Measurements from ENCODE around the gene CACNA2D2.

Gene CACNA2D2

DNA sequence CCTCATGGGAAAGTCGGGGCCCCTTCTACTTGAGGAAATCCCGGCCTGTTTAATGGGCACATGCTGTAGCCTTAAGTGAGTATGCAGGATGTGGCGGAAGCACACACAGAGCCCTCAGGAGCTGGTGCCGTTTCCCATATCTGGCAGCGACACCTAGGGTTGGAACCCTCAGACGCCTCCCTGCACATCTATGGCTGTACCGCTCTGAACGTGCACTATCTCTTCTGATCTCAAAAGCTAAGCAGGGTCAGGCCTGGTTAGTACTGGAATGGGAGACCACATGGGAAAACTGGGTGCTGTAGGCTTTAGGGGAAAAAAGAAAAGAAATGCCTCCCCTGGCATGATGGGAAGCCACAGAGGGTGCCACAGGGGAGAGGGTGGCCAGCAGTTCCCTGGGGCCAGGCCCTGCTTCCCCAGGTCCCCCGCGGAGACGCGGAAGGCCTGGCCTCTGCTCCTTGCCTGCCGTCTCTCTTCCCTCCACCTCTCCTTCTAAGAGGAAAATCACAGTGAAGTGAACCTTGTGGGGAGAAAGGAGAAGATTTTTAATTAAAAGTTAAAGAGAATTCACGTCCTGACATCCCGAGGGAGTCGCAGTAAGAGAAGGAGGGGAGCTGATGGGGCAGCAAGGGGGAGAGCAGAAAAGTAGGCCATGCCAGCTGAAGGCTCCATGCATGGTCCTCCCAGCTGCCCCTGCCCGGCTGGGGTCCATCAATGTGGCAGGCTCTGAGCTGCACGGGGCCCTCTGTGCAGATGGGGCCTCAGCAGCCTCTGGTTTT lies 83.7 kb downstream of the CACNA2D2 start:
- DNase-seq: no peak

DNA sequence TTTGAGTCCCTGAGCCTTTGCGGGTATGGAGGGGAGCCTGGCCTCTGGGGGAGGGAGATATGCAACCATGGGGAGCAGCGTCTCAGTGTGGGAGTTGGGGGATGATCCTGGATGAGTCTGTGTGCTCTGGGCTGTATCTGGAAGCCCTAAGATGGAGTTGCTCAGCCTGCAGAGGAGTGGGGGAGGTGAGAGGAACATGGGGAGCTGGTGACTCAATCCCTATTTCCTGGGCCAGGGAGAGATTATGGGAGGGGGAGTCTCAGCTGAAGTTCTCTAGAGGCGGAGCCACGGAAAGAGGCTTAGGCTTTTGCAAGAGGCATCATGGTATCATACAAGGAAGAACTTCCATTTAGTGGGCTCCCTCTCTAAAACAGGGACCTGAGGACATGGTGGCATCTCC lies 84.6 kb downstream of the CACNA2D2 start:
- DNase-seq: no peak

DNA sequence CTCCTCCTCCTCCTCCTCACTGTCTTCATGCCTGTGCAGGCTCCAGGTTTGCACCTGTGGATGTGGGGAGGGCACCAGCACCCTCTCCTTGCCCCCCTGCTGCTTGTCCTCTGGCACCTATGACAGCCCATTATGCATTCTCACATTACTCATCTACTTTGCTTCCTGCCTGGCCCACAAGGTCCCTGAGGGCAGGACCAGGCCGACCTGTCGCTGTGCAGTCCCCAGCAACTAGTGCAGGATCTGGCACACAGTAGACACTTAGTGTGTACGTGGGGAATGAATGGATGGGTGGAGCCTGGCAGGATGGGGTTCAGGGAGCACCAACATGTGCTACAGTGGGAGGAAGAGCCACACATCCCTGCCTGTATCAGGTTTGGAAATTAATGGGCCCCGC lies 85.8 kb downstream of the CACNA2D2 start:
- DNase-seq: no peak

GRCh38 chr3:50416736-50417636 lies 86.4 kb downstream of the CACNA2D2 start:
- DNase-seq: no peak

- no peak for DNase-seq
Observed at GRCh38 chr3:50415816-50416215, 87.6 kb downstream of the CACNA2D2 start.

DNA sequence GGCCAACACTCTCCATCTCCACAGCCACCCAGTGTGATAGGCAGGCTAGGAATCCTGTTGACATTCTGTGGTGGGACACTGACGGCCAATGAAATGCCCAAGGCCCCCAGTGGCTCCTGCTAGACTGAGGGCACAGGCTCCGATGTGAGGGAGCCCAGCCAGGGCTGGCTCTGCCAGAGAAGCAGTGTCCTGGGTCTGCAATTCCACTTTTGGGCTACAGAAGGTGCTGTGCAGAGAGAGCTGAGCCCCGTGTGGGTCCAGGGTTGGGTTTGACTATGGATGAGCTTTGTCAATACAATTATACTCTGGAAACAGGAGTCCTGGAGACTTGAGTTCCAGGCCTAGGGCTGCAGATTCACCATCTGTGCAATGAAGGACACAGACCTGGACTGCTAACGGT lies 88.4 kb downstream of the CACNA2D2 start:
- no peak for DNase-seq

- no peak for DNase-seq
Observed at GRCh38 chr3:50414616-50415015, 88.8 kb downstream of the CACNA2D2 start.

- no peak for DNase-seq
Observed at GRCh38 chr3:50412231-50412754, 91.1 kb downstream of the CACNA2D2 start.

GRCh38 chr3:50411229-50411628 lies 92.2 kb downstream of the CACNA2D2 start:
- DNase-seq: no peak

DNA sequence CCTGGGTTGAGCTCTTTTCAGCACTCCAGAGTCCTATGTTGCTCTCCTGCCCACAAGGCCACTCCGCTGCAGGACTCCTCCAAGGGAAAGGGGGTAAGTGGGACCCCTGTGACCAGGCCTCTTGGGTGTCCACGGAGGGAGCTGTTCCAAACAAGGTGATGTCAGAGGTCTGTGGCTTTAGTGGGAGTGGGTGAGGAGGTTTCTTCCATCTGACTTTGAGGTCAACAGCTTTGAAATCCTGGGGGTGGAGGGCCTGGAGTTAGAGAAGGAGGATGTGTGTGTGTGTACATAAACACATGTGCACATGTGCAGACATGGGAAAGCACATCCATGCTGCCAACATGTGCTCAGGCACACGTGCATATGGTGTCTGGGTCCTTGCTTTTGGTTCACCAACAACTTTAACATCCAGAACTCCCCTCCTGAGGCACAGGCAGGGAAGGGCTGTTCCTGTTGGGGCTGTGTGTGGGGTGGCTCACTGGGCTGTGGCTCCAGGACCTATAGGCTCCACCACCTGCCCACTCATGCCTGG lies 92.8 kb downstream of the CACNA2D2 start:
- no peak for DNase-seq

- DNase-seq: no peak
Observed at GRCh38 chr3:50410185-50410584, 93.2 kb downstream of the CACNA2D2 start.

GRCh38 chr3:50408443-50408944 lies 94.9 kb downstream of the CACNA2D2 start:
- no peak for DNase-seq

DNA sequence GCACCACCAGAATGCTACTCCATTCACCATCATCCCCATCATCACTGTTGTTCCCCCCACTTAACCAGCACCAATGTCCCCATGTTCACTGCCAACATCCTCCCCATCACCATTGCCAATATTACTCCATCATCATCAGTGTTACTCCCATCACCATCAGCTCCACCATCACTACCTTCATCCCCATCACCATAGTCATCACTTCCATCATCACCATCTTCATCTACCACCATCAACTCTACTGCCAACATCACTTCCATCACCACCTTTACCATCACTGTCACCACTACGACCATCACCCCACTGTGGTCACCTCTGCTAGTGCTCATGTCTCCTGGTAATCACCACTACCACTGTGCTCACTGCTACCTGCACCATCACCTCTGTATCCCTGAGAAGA lies 96.9 kb downstream of the CACNA2D2 start:
- DNase-seq: no peak

DNA sequence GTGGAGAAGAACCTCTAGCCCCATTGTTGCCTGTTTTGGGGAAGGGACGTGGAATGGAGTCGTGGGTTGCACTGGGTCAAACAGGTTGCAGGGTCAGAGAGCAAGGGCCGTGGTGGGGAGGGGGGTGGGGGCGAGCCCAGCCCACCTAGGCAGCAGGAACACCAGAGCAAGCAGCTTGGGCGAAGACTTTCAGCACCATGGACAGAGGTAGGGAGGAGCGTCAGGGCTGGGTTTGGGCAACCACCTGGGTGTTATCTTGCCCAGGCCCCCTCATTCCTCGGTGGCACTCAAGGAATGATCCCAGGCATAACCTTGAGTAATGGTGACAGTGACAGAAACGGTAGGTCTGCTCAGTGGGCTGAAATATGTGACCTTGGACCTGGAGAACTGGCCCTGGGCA lies 98.2 kb downstream of the CACNA2D2 start:
- DNase-seq: peak; percentile 13

GRCh38 chr3:50401978-50402595 lies 101.3 kb downstream of the CACNA2D2 start:
- no peak for DNase-seq

DNA sequence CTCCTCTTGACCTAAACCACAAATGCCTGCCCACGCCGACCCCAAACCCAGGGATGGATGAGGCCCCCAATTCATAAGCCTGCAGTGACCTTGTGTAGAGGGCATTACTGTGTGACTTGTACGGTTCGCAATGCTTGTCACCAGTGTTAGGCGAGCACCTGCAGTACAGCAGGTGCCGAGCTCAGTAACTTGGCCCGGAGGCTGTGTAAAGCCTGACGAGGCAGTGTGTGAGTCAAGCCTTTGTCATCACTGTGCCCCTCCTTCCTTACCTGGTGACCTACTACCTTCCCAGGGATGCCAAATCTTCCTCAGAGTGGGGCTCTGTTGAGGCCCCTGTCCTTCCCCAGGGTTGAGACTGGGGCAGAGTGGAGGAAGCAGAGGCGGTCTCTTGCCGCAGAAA lies 106.9 kb downstream of the CACNA2D2 start:
- no peak for DNase-seq

DNA sequence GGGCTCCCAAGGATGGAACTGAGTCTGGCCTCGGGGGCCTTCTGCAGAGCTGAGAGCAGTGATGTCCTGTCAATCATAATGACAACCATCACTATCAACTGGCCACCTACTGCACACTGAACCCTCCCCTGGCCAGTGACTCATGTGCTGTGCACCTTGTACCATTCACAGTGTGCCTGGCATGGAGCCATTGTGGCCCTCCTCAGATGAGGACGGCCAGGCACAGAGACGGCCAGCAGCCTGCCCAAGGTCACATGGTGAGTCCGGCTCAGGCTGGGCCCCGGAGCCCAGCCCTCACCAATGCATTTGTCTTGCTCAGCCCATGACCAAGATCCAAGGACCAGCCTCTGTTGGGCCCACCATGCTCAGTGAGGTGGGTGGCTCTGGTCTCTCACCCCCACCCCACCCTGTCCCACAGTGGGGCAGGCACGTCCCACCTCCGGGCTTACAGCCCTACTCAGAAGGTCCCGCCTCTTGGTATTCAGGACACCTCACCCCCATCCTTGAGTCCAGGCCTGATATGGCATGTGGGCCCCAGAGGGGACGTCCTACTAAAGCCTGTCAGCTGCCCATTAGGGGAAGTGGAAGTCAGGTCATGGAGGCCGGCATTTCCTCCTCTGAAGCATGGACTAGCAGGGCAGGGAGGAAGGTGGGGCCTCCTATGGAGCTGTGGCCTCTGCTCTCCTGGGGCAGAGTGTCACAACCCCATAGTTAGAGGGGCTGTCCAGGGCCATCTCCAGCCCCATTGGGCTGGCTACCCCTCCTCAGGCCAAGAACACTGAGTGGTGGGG lies 108.2 kb downstream of the CACNA2D2 start:
- no peak for DNase-seq

DNA sequence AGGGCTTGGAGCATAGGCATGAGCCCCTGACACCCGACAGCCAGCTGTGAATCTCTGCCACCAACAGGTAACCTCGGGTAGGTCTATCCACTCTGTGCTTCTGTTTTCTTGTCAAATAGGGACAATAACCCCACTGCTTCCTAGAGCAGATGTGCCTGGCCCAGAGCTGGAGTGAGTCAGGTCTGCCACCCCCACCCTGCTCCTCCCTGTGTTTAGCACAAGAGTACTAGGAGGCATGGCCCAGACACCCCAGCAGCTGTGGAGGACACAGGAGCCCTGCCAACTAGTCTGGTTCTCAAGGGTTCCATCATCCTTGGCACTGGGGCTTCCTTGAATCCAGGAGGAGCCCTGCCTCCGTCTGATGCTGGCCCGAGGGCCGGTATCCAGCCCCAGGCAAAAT lies 110.4 kb downstream of the CACNA2D2 start:
- DNase-seq: no peak

- no peak for DNase-seq
Observed at GRCh38 chr3:50392101-50392715, 111.2 kb downstream of the CACNA2D2 start.

DNA sequence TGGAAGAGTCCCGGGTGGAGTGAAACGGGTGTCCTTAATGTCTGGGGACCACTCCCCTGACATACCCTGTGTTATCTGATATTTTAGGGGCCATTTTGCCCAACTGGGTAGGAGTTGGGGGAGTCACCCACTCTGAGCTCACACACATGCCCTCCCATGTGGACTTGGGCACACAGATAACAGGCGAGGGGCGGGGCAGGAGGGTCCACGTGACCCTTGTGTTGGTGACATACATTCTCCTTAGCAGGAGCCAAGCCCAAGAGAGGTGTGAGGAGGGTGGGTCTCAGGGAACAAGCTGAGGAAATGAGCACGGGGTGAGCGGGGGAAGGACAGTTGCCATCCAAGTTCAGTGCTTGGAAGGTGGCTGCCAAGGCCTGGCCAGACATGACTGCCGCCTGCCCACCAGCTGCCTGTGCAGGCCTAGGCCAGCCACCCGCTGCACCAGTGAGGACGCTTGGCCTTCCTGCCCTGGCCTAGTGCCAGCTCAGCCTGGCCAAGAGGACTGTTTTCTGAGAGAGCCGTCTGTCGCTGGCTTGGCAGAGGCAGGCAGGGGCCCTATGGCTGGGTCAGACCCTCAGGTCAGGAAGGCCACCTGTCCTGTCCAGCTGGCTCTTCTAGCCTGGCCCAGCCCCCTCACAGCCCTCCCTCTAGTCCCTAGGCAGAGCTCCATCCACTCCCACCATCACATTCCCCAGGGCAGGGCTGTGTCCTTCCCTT lies 112.8 kb downstream of the CACNA2D2 start:
- DNase-seq: no peak

GRCh38 chr3:50389414-50389767 lies 114.0 kb downstream of the CACNA2D2 start:
- no peak for DNase-seq
